ENCODE results near the gene RABL6.

RABL6 gene

DNA sequence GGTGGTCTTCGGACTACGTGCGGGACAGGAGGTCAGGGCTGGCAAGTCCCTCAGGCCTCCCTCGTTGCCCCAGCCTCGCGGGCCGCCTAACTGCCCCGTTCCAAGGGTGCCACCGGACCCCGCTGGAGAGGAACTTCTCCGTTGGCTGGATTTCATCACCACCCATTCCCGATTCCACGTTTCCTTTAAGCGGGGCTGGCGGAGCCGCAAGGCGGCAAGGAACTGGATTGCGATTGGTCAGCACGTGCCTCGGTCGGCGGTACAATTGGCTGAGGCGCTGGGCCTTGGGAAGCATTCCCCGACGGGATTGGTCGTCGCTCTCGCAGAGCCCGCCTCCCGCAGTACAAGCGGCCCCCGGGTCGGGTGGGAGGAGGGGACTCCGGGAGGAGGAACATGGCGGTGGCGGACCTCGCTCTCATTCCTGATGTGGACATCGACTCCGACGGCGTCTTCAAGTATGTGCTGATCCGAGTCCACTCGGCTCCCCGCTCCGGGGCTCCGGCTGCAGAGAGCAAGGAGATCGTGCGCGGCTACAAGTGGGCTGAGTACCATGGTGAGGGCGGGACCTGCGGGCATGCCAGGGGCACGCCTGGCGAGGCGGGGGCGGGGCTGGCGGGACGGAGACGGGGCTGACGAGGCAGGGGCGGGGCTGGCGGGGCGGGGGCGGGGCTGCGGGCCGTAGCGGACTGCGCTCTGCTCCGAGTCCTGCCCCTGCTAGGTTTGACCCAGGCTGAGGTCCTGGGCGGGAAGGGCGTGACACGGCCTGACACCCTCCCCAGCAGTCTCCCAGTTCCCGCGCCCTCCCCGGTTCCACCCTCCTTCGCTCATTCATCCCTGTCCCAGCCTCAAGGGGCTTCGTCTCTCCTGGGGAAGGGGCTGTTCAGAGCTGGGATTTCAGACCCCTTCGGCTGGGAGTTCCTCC is 41.6 kb downstream of the RABL6 start, which contains the start of gene PHPT1:
Gene PHPT1, plus strand, starts transcription at position 372 of the 922 bp plus-strand sequence. Its CDS starts 22 bp downstream, at position 394.
- peak; percentile 99 for DNase-seq

GRCh38 chr9:136849960-136850865 is 42.5 kb downstream of the RABL6 start:
- DNase-seq, result no peak

DNA sequence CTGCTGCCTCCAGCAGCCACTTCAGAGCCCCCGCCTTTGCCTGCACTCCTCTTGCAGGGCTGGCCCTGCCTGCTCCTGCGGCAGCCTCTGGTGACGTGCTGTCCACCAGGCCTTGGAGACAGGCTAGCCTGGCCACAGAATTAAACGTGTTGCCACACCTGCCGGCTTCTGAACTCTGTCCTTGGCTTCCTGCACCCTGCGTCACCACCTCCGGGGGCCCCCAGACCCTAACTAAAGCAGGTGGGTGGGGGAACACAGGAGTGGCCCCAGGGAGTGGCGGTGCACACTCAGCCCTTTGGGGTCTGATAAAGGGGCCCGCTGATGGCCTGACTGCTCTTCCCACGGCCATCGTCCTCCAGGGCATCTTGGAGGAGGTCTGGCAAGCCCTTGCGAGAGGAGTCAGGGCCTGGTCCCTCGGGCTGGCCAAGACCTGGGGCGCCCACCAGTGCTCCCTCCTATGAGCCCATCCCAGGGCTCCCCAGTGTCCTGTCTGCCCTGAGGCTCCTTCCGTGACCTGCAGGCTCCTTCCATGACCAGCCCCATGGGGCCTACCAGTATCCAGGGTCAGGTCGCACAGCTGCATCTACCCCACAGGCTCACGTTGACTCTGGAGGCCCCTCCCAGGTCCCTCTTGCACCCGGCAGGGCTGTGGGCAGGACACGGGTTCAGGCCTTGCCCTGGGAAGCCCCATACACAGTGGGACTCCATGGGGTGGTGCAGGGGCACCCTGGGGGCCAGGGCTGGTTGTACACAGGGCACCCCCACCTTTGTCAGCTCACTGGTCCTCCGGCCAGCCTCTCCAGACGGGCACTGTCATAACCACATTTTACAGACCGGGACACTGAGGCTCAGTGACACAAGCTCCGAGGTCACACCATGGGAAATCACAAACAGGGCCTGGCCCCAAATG is 43.4 kb downstream of the RABL6 start:
- DNase-seq, result no peak

DNA sequence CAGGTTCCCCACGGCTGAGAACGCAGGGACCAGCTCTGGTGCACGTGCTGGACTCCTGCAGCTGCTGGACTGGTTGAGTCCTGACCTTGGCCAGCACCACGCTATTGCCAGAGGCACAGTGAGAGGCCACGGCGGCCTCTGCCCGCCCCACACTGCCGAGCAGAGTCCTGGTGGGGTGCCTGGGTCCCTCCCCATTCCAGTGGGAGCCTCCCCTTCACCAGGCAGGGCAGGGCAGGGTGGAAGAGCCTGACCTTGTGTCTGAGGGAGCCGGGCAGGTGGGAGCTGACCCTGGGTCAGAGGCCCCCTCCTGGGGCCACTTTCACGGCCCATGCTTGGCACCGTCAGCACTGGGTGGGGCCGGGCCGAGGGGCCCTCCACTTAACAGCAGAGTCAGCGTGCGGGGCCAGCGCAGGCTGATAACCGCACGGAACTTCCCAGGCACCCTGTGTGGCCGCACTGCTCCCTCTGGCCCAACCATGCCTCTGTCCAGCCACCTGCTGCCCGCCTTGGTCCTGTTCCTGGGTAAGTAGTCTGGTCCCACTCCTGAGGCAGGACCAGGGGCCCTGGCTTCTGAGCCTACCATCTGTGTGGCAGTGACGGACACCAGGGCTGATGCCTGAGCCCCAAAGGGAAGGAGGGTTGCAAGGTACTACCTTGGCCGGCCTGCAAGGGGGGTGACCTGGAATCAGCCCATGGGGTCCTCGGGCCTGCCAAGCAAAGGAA is 44.4 kb downstream of the RABL6 start, which contains the start of gene MAMDC4:
Gene MAMDC4, plus strand, starts transcription at position 406 of the 723 bp plus-strand sequence. Its CDS starts 71 bp downstream, at position 477.
- DNase-seq, result no peak

- no peak for DNase-seq
Observed at GRCh38 chr9:136852664-136853595, 45.2 kb downstream of the RABL6 start.

GRCh38 chr9:136853596-136854112 is 45.9 kb downstream of the RABL6 start:
- DNase-seq, result no peak

DNA sequence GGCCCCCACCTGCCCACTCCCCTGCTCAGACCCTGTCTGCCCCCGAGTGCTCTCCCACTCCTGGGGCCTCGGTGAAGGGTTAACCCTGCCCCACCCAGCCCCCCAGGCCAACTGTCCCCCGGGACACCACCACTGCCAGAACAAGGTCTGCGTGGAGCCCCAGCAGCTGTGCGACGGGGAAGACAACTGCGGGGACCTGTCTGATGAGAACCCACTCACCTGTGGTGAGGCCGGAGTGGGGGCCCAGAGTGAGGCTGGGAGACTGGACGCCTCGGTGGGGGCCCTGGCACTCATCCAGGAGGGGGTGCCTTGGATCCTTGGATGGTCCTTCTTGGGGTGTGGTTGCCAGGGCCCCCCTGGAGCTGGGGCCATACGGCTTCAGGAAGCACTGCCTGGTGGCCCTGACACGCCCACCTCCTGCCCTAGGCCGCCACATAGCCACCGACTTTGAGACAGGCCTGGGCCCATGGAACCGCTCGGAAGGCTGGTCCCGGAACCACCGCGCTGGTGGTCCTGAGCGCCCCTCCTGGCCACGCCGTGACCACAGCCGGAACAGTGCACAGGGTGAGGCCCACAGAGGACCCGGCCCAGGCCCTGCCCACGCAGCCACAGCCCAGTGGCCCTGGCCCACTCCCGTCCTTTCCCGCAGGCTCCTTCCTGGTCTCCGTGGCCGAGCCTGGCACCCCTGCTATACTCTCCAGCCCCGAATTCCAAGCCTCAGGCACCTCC is 46.5 kb downstream of the RABL6 start:
- DNase-seq, result no peak

GRCh38 chr9:136854842-136855460 is 47.2 kb downstream of the RABL6 start:
- DNase-seq, result no peak

DNA sequence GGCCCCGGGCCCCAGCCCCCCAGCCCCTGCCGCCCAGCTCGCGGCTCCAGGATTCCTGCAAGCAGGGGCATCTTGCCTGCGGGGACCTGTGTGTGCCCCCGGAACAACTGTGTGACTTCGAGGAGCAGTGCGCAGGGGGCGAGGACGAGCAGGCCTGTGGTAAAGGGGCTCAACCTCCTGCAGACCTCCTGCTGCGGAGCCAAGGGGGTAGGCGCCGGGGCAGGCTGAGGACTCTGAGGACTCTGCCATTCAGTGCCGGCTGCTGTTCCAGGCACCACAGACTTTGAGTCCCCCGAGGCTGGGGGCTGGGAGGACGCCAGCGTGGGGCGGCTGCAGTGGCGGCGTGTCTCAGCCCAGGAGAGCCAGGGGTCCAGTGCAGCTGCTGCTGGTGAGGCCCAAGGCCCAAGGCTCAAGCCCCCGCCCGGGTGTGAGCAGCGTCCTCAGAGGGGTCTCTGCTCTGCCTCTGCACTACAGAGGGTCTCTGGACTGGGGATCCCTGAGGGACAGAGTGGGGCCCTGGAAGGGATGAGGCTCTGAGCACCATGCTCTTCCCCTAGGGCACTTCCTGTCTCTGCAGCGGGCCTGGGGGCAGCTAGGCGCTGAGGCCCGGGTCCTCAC is 47.8 kb downstream of the RABL6 start:
- no peak for DNase-seq

GRCh38 chr9:136856079-136856476 is 48.3 kb downstream of the RABL6 start:
- DNase-seq, result no peak

- DNase-seq, result no peak
Observed at GRCh38 chr9:136856541-136857141, 48.9 kb downstream of the RABL6 start.

DNA sequence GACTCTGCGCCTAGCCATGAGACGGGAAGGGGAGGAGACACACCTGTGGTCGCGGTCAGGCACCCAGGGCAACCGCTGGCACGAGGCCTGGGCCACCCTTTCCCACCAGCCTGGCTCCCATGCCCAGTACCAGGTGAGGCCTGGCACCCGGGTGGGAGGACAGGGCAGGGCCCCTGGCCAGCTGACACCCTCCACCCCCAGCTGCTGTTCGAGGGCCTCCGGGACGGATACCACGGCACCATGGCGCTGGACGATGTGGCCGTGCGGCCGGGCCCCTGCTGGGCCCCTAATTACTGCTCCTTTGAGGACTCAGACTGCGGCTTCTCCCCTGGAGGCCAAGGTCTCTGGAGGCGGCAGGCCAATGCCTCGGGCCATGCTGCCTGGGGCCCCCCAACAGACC is 49.4 kb downstream of the RABL6 start:
- DNase-seq, result no peak

GRCh38 chr9:136857581-136858412 is 50.0 kb downstream of the RABL6 start:
- DNase-seq, result no peak

DNA sequence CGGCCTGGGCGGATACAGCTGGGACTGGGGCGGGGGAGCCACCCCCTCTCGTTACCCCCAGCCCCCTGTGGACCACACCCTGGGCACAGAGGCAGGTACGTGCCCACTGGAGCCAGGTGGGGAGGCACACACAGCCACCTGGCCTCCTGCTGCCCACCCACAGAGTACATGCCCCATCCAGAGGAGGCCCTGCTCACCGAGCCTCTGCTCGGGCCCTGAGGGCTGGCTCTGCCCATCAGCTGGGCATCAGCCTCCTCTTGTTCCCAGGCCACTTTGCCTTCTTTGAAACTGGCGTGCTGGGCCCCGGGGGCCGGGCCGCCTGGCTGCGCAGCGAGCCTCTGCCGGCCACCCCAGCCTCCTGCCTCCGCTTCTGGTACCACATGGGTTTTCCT is 50.7 kb downstream of the RABL6 start:
- no peak for DNase-seq

- DNase-seq, result no peak
Observed at GRCh38 chr9:136858844-136859757, 51.4 kb downstream of the RABL6 start.

DNA sequence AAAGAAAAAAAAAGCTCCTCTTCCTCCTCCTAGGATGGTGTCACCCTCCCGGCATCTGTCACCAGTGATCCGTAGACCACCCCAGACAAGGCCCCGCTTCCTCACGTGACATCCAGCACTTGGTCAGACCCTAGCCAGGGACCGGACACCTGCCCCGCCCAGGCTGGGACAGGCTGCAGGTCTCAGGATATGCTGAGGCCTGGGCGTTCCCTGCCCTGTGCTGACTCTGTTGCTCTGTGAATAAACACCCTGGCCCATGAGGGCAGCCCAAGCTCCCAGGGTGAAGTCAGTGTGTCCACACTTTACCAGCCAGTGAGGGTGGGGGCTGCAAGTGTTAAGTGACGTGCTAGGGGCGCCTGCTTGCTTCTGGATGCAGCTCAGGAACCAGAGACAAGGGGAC is 52.8 kb downstream of the RABL6 start:
- no peak for DNase-seq
